Mucosa of descending colon (tissue), 3 donors: ENCODE measurements around the gene TRIM16. TPM values are rescaled to one million over a fixed set of nuclear protein-coding genes. Genes with fewer than 3 reads are reported as not detected.
"Not testable (repeated sequence)": the region's sequence is repeated elsewhere in the genome, so short reads cannot be mapped to it uniquely, and the experiment has no call there.

ENCODE experiments used
- ATAC-seq: fragments of 200-7000 bp; cut with Tn5 transposase; one replicate; pipeline ENCODE4 v1.9.1; 2020; ENCODE audit warnings: mild to moderate bottlenecking, moderate library complexity
- DNase-seq, 3 donors: peaks; one replicate each; pipeline ENCODE4 v3.0.0-alpha.2; 2020
- H3K36me3 ChIP-seq: fragments of 200-600 bp; one replicate; pipeline ENCODE4 v1.8.0; 2021; ENCODE audit warnings: low read depth, mild to moderate bottlenecking
- H3K4me1 ChIP-seq: fragments of 200-600 bp; one replicate; pipeline ENCODE4 v1.8.0; 2021; ENCODE audit warnings: low read depth, mild to moderate bottlenecking
- H3K4me3 ChIP-seq: fragments of 200-600 bp; one replicate; pipeline ENCODE4 v1.8.0; 2021; ENCODE audit warnings: mild to moderate bottlenecking
- H3K9me3 ChIP-seq: fragments of 200-600 bp; one replicate; pipeline ENCODE4 v1.8.0; 2021; ENCODE audit warnings: mild to moderate bottlenecking
- intact Hi-C, 2 donors: fragments of 100-400 bp; cut with DNase I in 1 of 2; cut with micrococcal nuclease in 1 of 2; formaldehyde crosslinking; loops; one replicate each; pipeline versions ENCODE4 v1.11.0 to v1.11.1; 2022; cut with DNase I, micrococcal nuclease
- total RNA-seq, 3 donors: library from RNA; stranded (reverse); fragmentation: NEBNext Ultra II Directional in 2 of 3; extraction: Animal tissue kit (Norgen Biotek cat#: 25700) in 2 of 3; gene quantifications; one replicate each; pipeline versions ENCODE4 v1.2.1 to v1.2.4, GENCODE V29; 2021 to 2023
- donor health status: DM: no; HTN: no; CAD: no; lungs with moderate emphysema.
- donor health status: DM: no; HTN: no; CAD: no.
- donor health status: DM: no; HTN: yes; CAD: no.

The TRIM16 gene
- total RNA-seq, 3 donors from 2014 or later = 20.1 to 22.8 (median 21.9) TPM

DNA sequence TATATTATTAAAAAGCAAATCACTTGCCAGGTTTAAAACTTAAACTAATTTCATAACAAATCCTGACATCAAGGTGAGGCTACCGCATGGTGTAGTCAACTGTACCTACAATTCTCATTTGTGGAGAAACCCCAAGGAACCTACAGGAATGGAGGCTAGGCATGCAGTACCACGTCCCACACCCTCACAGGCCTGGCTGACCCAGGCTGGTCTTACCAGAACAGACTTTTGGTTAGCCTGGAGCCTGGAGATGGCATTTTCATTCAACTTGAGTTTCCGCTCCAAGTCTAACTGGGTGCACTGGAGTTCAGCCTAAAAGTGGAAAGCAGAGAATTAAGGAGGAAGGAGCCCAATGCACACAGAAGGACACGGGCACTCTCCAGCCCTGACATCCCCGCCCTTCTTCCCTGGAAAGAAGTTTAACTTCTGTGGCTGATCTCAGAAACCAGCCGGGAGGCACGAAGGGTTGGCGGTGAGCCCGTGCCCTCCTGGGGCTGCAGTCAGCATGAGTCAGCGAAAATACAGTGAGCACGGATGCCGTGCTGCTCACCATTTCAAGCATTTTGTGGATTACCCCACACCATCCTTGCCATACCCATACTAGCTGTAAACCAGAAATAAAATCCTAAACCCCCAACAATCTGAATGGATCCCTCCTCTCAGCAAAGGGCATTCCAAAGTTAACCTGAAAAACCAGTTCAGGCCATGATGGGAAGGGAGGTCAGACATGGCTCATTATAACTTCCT, 41.4 kb downstream of the TRIM16 start:
- H3K9me3 ChIP-seq, H3K4me3 ChIP-seq, H3K4me1 ChIP-seq, ATAC-seq, H3K36me3 ChIP-seq, intact Hi-C loops, DNase-seq: not testable (repeated sequence)

DNA sequence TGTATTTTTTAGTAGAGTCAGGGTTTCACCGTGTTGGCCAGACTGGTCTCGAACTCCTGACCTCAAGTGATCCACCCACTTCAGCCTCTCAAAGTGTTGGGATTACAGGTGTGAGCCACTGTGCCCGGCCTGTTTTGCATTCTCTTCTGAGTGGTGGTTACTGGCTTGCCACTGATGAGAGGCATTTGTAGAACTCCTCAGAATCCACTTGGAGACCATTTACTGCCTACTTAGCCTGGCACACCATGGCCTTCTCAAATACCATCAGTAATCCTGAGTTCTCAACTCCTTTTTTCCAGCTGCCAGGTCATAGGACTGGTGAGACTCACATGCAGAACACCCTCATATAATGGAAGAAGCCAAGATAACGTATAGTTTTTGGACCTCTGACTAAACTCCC, 42.1 kb downstream of the TRIM16 start:
- H3K4me1 ChIP-seq, H3K4me3 ChIP-seq, H3K9me3 ChIP-seq, ATAC-seq, DNase-seq, intact Hi-C loops, H3K36me3 ChIP-seq: not testable (repeated sequence)

DNA sequence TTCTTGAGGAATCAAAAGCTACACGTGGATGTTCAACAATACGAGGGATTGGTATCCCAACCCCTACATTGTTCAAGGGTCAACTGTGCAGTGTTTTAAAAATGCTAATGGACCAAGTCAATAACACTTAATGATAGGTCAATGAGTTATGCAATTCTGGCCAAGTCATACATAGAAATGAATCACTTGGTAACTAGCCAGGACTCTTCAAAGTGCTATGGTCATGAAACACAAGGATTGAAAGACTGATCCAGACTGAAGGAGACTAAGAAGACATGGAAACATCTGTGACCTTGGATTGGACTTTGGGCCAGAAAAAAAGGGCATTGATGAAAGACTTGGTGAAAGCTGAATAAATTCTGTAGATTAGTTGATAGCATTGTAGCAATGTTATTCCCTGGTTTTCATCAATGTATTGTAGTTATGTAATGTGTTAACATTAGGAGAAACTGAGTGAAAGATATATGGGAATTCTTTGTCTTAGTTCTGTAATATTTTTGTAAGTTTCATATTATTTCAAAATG, 53.1 kb downstream of the TRIM16 start:
- H3K9me3 ChIP-seq, H3K36me3 ChIP-seq, DNase-seq, H3K4me1 ChIP-seq, ATAC-seq, H3K4me3 ChIP-seq, intact Hi-C loops: not testable (repeated sequence)

DNA sequence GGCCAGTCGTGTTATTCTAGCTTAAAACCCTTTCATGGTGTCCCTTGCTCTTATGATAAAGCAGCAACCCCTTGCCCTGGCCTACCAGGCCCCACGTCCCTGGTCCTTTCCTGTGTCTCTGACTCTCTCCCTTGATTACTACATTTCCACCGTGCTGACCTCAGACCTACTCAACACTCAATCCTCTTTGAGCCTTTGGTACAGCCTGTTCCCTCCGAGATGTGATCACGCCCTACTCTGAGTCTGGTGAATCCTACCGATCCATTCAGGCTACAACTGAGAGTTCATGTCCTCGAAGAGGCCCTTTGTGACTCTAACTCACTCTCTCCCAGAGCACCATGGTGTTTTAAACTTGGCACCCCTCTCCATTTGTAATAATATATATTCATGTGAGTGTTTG, 54.1 kb downstream of the TRIM16 start:
- DNase-seq, H3K4me1 ChIP-seq, H3K4me3 ChIP-seq, intact Hi-C loops, H3K36me3 ChIP-seq, ATAC-seq, H3K9me3 ChIP-seq: not testable (repeated sequence)

DNA sequence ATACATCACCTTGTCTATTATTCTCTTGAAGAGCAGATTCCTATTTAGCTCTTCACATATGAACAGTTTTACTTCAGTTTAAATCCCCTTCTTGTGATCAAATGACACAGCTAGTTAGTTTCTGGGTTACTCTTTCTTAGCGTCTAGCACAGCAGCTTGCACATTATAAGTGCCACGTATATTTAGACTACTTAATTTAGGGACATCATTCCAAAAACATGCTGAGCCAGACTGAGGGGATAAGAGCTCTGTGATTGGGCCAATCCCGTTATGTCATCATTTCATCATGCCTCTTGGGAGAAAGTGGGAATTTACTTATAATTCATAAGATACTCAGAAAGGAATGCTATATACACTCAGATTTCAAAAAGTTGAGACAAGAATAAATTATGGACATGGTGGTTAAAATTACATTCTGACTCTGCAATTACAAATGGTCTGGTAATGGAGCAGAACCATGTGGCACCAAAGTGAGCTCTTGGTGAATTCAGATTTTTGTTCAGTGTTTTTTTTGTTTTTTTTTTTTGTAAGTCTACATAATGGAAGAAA, 60.4 kb downstream of the TRIM16 start:
- intact Hi-C loops, H3K36me3 ChIP-seq, H3K4me3 ChIP-seq, ATAC-seq, H3K9me3 ChIP-seq, H3K4me1 ChIP-seq, DNase-seq: not testable (repeated sequence)

DNA sequence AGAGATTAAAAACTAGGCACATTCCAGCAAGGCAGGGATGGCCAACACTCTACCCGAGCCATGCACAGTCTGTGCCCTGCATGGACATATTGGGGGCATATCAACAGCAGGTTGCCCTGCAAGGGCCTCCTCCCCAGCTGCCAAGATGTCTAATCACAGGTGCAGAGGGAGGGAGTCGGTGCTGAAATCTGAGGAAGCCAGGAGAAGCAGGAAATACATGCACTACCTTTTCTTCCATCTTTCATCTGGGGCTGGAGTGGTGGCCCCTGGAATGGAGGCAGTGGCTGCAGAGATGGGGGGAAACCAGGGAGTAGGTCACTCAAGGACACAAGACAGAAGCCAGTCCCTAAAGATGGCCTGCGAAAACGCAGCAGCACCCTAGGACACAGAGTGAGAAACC, 60.9 kb downstream of the TRIM16 start:
- H3K4me1 ChIP-seq, H3K9me3 ChIP-seq, ATAC-seq: not testable (repeated sequence)

DNA sequence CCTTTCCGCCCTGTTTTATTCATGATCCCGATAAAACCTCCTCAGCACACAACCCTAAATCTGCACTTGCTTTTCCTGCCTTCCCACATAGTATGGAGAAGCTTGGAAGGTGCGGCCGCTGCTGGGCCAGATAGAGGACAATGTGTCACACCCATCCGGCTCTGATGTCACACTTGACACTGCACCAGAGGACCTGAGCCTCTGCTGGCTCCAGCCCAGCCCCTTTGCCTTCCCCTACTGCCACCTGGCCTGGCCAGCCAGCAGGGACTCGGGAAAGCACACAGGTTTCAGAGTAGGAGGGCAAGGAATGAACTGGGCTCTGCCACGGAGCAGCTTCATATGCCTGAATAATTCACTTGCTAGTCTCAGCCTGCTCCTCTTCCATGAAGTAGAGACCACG, 62.0 kb downstream of the TRIM16 start:
- DNase-seq, H3K4me3 ChIP-seq, H3K4me1 ChIP-seq, H3K9me3 ChIP-seq, H3K36me3 ChIP-seq, intact Hi-C loops: not testable (repeated sequence)
- ATAC-seq = peak; percentile 90

More for the DNA sequence above, 60.9 kb downstream of the TRIM16 start:
- H3K4me3 ChIP-seq, DNase-seq, H3K36me3 ChIP-seq, intact Hi-C loops: not testable (repeated sequence)

DNA sequence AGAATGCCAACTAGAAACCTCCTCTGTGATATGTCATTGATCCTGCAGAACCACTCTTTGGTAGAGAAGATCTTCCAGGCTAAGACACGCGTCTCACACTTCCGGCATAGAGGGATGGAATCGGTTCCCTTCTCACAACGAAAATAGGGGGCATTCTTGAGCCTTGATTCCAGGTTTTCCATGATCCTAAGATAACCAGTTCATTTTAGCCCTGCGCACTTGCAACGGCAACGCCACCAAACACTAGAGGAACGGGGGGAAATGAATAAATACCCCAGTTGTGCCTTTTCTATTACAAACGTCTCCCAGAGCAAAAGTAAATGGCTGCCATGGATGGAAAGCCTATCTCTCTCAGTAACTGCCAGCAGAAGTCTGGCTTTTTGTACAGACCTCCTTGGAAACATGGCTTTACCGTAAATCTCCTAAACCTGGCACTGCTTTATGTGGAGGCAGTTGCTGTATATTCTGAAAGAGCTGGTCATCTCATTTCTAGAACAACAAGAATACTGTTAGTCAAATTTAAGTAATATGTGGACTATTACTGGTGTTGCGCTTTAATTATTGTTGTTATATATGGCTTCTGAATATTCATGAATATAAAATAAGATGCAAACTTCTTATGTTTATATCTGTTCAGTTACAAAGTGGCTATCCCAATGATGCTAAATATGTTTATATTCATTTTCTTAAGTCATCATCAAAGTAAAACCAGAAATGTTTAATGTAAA, 64.6 kb downstream of the TRIM16 start, which contains the start of gene FBXW10B:
FBXW10B (minus strand) TSS at position 374 of the 728 bp plus-strand sequence; CDS start at position 182, 192 bp downstream.
- intact Hi-C loops, H3K9me3 ChIP-seq, H3K4me1 ChIP-seq, ATAC-seq, H3K4me3 ChIP-seq, H3K36me3 ChIP-seq, DNase-seq: not testable (repeated sequence)

DNA sequence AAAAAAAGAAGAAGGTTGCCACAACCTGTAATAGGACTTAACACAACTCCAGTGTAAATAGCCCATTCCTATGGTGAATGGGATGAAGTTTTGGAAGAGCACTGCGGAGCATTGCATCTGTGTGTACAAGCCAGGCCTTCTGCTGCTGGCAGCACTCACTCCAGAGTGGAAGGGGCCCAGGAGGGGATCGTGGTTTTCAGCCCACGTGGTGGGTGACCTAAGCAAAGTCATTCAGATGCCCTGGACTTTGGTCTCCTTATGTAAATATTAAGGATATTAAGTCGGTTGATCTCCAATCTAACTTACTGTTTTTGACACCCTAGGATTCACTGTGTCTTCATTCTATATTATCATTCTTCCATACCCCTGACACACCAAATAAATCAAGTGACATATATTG, 67.3 kb downstream of the TRIM16 start:
- H3K4me1 ChIP-seq, DNase-seq, H3K36me3 ChIP-seq, ATAC-seq, H3K4me3 ChIP-seq, H3K9me3 ChIP-seq, intact Hi-C loops: not testable (repeated sequence)

DNA sequence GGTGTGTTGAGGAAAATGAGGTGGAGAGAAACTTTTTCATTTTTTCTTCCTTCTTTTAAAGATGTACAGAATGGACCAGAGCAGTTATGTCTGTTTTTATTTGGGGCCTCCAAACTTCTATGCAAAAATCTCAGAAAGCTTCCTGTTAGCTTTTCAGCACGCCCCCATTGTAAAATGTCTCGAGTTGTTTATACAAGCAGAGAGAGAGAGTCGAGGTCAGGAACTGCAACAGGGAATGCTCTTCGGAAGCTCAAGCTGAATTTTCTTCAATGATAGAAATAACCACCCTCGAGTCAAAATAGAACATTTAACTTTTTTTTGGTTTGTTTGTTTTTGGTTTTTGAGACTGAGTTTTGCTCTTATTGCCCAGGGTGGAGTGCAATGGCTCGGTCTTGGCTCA, 68.3 kb downstream of the TRIM16 start:
- peak in 1 of 3 donors; percentile 11 for DNase-seq
- H3K36me3 ChIP-seq, H3K4me3 ChIP-seq, intact Hi-C loops, ATAC-seq, H3K4me1 ChIP-seq, H3K9me3 ChIP-seq: not testable (repeated sequence)

DNA sequence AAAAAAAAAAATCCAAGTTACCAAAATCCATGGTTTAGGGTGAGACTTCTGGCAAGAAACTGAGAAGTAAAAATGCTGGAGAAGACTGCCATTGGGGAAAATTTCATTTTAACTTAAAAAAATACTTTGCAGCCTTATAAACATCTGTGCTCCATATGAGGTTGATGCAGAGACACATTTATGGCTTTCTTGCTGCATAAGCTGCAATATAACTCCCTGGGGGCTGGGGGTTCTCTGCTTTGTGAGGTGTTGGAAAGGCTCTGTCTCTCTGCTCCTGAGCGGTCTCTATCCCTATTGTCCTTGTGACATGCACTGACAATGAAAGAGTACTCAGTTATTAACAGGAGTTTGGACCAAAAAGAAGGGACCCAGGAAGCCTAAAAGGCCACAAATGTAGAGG, 71.0 kb downstream of the TRIM16 start:
- H3K4me3 ChIP-seq, DNase-seq, ATAC-seq, H3K36me3 ChIP-seq, H3K9me3 ChIP-seq, intact Hi-C loops, H3K4me1 ChIP-seq: not testable (repeated sequence)

DNA sequence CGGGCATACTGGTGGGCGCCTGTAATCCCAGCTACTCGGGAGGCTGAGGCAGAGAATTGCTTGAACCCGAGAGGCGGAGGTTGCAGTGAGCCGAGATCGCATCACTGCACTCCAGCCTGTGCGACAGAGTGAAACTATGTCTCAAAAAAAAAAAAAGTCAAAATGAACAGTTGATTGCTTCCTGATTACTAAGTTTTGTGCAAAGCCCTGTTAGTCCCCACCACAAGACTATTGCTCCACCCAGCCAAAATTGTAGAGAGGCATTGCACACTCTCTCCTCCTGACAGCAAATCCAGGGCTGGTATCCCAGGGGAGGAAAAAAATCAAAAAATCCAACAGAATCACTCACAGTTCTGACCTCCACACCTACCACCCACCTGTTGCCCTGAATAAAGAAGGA, 91.2 kb downstream of the TRIM16 start:
- H3K9me3 ChIP-seq, H3K4me3 ChIP-seq, DNase-seq, ATAC-seq, H3K4me1 ChIP-seq, H3K36me3 ChIP-seq, intact Hi-C loops: not testable (repeated sequence)

DNA sequence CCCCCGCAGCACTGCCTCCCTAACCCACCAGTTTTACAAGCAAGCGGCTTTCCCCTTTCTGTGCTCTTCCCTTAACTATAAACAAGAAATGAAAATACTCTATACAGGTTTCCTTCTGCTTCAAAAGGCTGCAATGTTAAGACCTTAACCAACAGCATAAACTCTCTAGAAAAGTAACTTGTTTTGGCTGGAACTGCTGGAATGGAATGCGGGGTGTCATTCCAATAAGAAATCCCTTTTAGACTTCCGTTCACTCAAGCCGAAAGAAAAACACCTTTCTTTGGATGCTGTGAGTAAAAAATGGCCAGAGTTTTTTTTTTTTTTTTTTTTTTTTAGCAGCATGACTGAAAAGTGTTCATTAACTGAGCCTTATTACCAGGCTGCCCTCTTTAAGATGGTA, 92.1 kb downstream of the TRIM16 start:
- not testable (repeated sequence) for H3K4me3 ChIP-seq, ATAC-seq

DNA sequence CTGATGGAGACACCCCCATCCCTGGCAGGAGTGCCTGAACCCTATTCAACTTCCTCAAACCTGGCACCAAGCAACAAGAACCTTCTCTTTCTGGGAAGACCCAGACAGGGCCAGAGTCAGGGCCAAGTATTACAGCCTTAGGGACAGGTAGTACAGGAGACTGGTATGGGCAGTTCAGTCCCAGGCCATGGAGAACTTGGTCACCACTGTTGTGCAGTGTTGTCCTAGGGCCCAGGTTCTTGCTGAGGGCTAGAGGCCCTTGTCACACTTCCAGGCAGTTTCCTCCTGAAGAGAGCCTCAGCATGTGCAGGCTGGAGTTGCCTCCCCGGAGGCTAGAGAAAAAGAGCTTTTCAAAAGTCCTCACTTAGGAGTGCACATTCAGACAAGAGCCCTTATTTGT, 93.3 kb downstream of the TRIM16 start:
- H3K4me3 ChIP-seq, H3K9me3 ChIP-seq, H3K4me1 ChIP-seq, DNase-seq, intact Hi-C loops, H3K36me3 ChIP-seq, ATAC-seq: not testable (repeated sequence)

More for the DNA sequence above, 92.1 kb downstream of the TRIM16 start:
- H3K9me3 ChIP-seq, H3K4me1 ChIP-seq, H3K36me3 ChIP-seq, intact Hi-C loops, DNase-seq: not testable (repeated sequence)
